ENCODE results near the gene RYR2.

The RYR2 gene

GRCh38 chr1:237041461-237041794 lies 556 bp upstream of the RYR2 start:
- TF ChIP-seq, protein P1, sequence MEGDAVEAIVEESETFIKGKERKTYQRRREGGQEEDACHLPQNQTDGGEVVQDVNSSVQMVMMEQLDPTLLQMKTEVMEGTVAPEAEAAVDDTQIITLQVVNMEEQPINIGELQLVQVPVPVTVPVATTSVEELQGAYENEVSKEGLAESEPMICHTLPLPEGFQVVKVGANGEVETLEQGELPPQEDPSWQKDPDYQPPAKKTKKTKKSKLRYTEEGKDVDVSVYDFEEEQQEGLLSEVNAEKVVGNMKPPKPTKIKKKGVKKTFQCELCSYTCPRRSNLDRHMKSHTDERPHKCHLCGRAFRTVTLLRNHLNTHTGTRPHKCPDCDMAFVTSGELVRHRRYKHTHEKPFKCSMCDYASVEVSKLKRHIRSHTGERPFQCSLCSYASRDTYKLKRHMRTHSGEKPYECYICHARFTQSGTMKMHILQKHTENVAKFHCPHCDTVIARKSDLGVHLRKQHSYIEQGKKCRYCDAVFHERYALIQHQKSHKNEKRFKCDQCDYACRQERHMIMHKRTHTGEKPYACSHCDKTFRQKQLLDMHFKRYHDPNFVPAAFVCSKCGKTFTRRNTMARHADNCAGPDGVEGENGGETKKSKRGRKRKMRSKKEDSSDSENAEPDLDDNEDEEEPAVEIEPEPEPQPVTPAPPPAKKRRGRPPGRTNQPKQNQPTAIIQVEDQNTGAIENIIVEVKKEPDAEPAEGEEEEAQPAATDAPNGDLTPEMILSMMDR (IDR thresholded peaks at IDR 0.05; ENCODE audit: low read depth, low read length): no peak
- H3K4me3 ChIP-seq (ENCODE audit: low read depth, low read length): no peak overlapping the region

- no peak overlapping the region for H3K4me3 ChIP-seq (ENCODE audit: low read depth, low read length)
- TF ChIP-seq, protein P1 (IDR thresholded peaks at IDR 0.05; ENCODE audit: low read depth, low read length): no peak
These were observed 525 bp downstream of the RYR2 start for GRCh38 chr1:237042526-237042891.

GRCh38 chr1:237042892-237043576 lies 1.1 kb downstream of the RYR2 start:
- TF ChIP-seq, protein P1 (IDR thresholded peaks at IDR 0.05; ENCODE audit: low read depth, low read length): no peak
- no peak overlapping the region for H3K4me3 ChIP-seq (ENCODE audit: low read depth, low read length)

DNA sequence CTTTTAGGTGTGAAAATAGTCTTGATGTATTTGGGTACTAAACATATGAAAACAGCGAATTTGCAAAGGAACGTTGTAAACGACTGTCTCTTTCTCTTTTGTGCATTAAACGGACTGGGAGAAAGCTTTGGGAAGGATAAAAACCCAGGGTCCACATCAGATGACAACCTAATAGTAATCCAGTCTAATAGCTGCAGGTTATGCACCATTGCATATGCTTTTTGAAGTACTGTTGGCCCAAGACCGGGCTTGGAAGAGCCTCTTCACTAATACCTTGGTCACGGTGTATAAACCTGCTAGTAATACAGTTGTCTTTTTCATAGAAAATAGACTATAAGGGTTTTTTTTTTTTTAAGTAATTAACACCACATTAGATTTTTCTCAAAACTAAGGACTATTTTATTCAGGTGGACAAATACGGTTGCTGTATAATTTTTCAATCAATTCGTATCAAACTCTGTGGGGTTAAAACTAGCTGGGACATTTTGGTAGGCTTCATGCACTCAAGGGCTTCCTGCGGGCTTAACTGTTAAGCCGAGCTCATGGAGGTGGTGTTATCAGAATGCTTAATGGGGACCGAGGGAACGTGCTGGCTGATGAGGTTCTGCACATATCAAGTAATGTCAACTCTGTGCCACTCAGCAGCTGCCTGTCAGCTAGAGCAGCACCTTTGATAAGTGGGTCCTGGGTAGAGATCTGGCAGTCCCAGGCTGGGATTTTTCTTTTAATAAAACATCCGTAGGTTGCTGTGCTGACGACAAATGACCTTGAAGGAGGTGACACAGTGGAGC lies 2.1 kb downstream of the RYR2 start:
- no peak overlapping the region for H3K4me3 ChIP-seq (ENCODE audit: low read depth, low read length)
- TF ChIP-seq, protein P1 (IDR thresholded peaks at IDR 0.05; ENCODE audit: low read depth, low read length): no peak

GRCh38 chr1:237045278-237046016 lies 3.5 kb downstream of the RYR2 start:
- H3K4me3 ChIP-seq (ENCODE audit: low read depth, low read length): no peak overlapping the region
- TF ChIP-seq, protein P1 (IDR thresholded peaks at IDR 0.05; ENCODE audit: low read depth, low read length): no peak

GRCh38 chr1:237048803-237049202 lies 6.8 kb downstream of the RYR2 start:
- TF ChIP-seq, protein P1 (IDR thresholded peaks at IDR 0.05; ENCODE audit: low read depth, low read length): no peak
- H3K4me3 ChIP-seq (ENCODE audit: low read depth, low read length): no peak overlapping the region

DNA sequence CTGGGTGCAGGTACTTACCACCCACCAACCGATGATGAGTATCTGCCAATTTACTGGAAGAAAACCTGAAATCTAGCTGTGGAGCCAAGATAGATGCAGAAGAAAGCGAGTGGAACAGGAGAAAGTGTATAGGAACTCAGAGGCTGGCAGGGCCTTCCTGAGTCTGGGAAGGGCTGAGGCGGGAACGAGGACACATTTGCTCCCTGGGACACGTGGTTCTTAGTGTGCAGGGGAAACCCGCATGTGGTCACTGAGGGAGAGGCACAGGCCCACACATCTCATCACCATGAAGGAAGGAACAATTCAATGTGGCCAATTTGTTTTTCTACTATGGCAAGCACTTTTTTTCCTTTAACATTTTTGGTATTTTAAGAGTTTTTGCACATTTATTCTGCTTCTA lies 8.2 kb downstream of the RYR2 start:
- TF ChIP-seq, protein P1 (IDR thresholded peaks at IDR 0.05; ENCODE audit: low read depth, low read length): no peak
- H3K4me3 ChIP-seq (ENCODE audit: low read depth, low read length): no peak overlapping the region
